Left colon (tissue), 2 donors: ENCODE measurements around the gene BLMH. TPM values are rescaled to one million over a fixed set of nuclear protein-coding genes. Genes with fewer than 3 reads are reported as not detected.

Experiments used
- ATAC-seq: fragments of 200-7000 bp; cut with Tn5 transposase; one replicate; pipeline ENCODE4 v1.9.1; 2020; ENCODE audit warnings: mild to moderate bottlenecking, moderate library complexity
- DNase-seq, 2 donors: peaks; one replicate each; pipeline ENCODE4 v3.0.0-alpha.2; 2020
- intact Hi-C, 2 donors: fragments of 100-400 bp; cut with DNase I in 1 of 2; cut with micrococcal nuclease in 1 of 2; formaldehyde crosslinking; loops; one replicate each; pipeline versions ENCODE4 v1.11.2 to v1.14.0; 2022; cut with DNase I, micrococcal nuclease
- long read RNA-seq: library from polyadenylated mRNA; unstranded; transcript quantifications from one replicate; pipeline ENCODE4 v2.0.0, GENCODE V29; 2021
- total RNA-seq, 2 donors: library from RNA; stranded (reverse); fragmentation: NEBNext Ultra II Directional; extraction: Animal tissue kit (Norgen Biotek cat#: 25700); gene quantifications; one replicate each; pipeline ENCODE4 v1.2.1, GENCODE V29; 2021
- donor health status: DM: no; HTN: no; CAD: no.
- donor health status: DM: yes; HTN: yes; CAD: no.

BLMH gene, protein sequence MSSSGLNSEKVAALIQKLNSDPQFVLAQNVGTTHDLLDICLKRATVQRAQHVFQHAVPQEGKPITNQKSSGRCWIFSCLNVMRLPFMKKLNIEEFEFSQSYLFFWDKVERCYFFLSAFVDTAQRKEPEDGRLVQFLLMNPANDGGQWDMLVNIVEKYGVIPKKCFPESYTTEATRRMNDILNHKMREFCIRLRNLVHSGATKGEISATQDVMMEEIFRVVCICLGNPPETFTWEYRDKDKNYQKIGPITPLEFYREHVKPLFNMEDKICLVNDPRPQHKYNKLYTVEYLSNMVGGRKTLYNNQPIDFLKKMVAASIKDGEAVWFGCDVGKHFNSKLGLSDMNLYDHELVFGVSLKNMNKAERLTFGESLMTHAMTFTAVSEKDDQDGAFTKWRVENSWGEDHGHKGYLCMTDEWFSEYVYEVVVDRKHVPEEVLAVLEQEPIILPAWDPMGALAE
- 10 to 100 TPM; 17.7 to 18.8 TPM for total RNA-seq
- long read RNA-seq, transcript BLMH-201 (12 exons, 2,365 nt) = major isoform, 34 of 38 reads
- long read RNA-seq, partial matches to known transcripts = 2 of 38 reads
- long read RNA-seq, other reads (novel, unspliced or antisense) = 2 of 38 reads

GRCh38 chr17:30291543-30292285 lies at the start of gene BLMH:
TSS of gene BLMH (minus strand) at chr17:30291944. CDS start at chr17:30291819, 125 bp downstream.
- peak; percentile 91 for ATAC-seq
- DNase-seq = peak; percentile 71 to 84
- intact Hi-C loops = no loop called here

- intact Hi-C loops = no loop called here
- DNase-seq (no peak), ATAC-seq (no peak)
Measured at GRCh38 chr17:30340801-30341356, 49.1 kb upstream of the BLMH start.

DNA sequence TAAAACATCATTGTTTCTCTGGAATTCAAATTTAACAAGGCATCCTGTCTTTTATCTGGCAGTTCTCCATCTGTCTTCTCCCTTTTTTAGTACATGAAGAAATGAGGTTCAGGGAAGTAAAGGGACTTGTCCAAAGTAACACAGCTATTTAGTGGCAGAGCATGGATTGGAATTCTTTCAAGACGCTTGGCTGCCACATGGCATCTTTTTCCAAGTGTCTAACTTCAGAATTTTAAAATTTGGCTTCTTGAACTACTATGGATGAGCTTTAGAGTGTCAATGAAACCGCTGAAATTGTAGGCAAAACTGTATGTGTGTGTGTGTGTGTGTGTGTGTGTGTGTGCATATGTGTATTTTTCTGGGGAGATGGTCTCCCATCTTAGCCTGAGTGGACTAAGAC lies 47.3 kb upstream of the BLMH start:
- intact Hi-C loops = loop anchor here in 1 of 2 donors (10.0 kb wide), 1 partner anchor 234 kb away; no protein-coding TSS in a partner anchor
- ATAC-seq (no peak), DNase-seq (no peak)

GRCh38 chr17:30337393-30337999 lies 45.8 kb upstream of the BLMH start:
- intact Hi-C loops = loop anchor here in 1 of 2 donors (10.0 kb wide), 1 partner anchor 233 kb away; no protein-coding TSS in a partner anchor
- ATAC-seq = peak; percentile 8
- DNase-seq = no peak

DNA sequence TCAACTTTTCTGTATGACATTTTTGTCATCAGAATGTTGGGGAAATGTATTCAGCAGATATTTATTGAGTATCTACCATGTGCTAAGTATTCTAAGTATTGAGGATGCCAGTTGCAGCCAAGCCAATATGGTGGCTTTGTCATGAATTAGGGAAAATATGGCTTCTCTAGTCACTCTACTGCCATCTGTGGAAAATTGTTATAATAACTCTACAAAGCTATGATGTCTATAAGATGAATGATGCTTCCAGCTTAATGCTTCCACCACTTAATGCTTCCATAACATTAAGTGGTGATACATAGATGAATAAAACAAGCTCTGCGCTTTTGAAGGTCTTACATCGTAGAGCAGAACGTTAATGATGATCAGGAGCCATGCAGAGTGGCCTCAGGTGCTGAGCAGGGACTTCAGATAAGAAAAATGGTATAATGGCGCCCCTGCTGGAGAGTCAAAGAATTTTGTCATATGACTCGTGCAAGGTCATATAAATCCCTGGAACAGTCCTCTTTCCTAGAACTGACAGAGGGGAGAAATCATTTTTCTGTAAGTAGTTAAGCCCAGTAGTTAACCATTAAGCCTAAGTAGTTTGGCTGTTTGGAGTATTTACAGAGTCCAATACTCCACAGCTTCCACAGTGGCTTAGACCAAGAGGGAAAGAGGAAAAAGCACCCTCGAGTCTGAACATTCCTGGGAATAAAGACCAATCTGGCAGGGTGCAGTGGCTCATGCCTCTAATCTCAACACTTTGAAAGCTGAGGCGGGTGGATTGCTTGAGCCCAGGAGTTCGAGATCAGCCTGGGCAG lies 44.8 kb upstream of the BLMH start:
- intact Hi-C loops = loop anchor here in 1 of 2 donors (10.0 kb wide), 1 partner anchor 232 kb away; no protein-coding TSS in a partner anchor
- ATAC-seq (peak; percentile 70), DNase-seq (peak; percentile 39 to 60)

DNA sequence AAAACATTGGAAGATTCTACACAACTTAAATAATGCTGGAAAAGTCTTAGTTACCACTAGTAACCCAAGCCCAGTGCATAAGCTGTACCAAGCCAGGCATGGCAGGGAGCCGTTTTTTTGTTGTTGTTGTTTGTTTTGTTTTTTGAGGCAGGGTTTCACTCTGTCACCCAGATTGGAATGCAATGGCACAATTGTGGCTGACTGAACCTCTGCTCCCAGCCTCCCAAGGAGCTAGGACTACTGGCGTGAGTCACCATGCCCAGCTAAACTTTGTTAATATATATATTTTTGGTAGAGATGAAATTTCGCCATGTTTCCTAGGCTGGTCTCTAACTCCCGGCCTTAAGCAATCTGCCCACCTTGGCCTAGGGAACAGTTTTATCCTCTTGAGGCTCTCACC lies 42.7 kb upstream of the BLMH start:
- intact Hi-C loops = loop anchor here in 1 of 2 donors (10.0 kb wide), 1 partner anchor 230 kb away; no protein-coding TSS in a partner anchor
- ATAC-seq (no peak), DNase-seq (no peak)

DNA sequence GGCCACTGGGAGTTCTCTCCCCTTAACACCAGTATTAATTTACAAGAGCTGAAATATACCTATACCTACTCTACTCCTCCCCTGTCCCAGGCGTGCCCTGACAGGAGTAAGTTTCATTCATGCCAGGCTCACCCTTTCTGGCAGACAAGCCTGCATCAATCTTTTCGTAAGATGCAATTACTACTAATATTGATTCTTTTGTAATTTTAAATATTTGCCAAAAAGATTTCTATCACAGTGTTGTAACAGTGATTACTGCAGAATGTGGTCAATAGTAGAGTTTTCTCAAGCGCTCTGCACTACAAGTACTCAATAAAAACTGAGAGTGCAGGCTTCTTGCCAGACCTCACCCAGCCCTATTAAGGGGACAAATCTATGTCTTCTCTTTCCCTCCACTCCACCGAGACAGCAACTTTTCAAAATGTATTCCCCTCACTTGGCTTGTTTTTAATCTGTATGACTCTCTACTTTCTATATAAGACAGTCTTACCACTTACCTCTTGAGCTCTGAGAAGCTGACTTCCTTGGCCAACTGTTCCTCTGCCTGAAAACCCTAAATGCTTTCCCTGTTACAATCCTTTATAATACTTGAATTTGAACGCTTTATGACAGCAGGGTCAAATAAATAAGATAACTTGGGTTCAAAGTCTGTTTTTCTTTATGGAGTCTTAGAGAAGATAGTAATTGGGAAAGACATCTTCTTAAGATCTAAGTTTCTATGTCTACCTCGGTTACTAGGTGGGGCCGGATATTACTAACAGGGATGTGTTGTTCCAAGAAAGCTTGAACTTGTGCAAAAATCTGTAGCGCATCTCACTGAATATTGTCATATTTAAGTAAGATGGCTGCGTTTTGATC lies 42.0 kb upstream of the BLMH start, which contains the start of gene TMIGD1:
TSS of gene TMIGD1 (minus strand) at position 555 of the 858 bp plus-strand sequence. CDS start 1,924 bp downstream, outside the sequence.
- intact Hi-C loops = loop anchor here in 1 of 2 donors (10.0 kb wide), 1 partner anchor 229 kb away; no protein-coding TSS in a partner anchor
- ATAC-seq (peak; percentile 30), DNase-seq (no peak)

- intact Hi-C loops = loop anchor here in 1 of 2 donors (10.0 kb wide), 1 partner anchor 227 kb away; no protein-coding TSS in a partner anchor
- DNase-seq (no peak), ATAC-seq (peak; percentile 68)
Measured at GRCh38 chr17:30332057-30332542, 40.4 kb upstream of the BLMH start.

DNA sequence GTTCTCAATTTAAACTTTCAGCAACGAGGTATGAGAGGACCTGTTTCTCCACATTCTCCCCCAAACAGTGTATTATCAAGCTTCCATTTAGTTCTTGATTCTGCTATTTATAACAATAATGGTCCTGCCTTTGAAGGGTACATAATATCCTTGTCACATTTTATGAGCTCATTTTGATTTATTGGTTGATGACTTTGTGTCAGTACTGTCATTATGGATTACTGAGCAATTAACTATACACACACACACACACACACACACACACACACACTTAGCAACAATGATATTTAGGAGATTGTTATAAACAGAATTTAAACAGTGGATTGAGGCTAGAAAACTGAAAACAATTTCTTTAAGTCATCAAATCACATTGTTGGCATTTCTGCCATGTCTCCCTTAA lies 35.1 kb upstream of the BLMH start:
- ATAC-seq = peak; percentile 63
- no peak for DNase-seq
- intact Hi-C loops = no loop called here

DNA sequence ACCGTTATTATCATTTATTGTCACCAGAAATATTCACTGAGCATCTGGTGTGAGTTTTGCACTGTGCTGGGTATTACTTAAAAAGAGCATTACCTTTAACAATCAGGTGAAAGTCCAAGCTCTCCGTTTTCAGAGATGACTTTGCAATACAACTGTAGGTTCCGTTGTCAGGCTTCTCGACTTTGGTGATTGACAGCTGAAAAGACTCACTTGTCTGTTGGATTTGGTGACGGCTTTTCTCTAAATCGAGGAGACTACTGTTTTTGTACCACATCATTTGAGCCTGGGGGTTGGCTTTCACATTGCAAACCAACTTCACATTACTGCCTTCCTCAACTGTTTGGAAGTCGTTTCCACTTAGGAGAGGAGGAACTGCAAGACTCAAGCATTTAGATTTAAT lies 33.0 kb upstream of the BLMH start:
- DNase-seq (no peak), ATAC-seq (no peak)
- intact Hi-C loops = no loop called here

- DNase-seq (peak in 1 of 2 donors; percentile 34), ATAC-seq (peak; percentile 54)
- intact Hi-C loops = no loop called here
Measured at GRCh38 chr17:30323895-30324319, 32.2 kb upstream of the BLMH start.

DNA sequence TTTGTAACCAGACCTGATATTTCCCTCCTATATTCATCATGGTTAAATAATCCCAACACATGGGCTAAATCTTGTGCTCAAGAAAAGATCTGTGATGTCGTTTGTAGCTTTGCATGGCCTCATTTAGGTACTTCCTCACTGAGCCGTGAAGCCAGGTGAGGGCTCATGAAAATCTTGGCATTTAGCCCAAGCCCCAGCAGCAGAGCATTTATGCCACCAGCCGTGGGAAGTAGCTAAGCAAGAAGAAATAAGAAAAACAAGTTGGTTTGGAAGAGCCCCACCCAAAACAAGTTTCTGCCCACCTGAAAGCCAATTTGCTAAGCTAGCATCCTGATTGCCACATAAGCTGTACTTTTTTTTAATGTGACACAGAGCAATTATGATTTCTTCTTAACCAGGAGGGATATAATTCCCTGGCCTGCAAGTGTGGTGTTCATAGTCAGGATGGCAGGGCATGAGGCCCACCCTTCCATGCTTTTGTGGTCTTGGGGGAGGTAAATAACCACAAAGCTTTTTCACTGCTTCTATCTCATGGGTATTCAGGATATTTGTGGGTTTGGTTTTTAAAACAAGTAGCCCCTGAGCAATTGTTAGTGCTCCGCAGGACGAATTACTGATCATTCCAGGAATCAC lies 31.6 kb upstream of the BLMH start:
- ATAC-seq (peak; percentile 34), DNase-seq (no peak)
- intact Hi-C loops = no loop called here

- intact Hi-C loops = no loop called here
- DNase-seq (no peak), ATAC-seq (no peak)
Measured at GRCh38 chr17:30321314-30321713, 29.6 kb upstream of the BLMH start.

GRCh38 chr17:30318155-30318554 lies 26.4 kb upstream of the BLMH start:
- no peak for ATAC-seq
- no peak for DNase-seq
- intact Hi-C loops = no loop called here

DNA sequence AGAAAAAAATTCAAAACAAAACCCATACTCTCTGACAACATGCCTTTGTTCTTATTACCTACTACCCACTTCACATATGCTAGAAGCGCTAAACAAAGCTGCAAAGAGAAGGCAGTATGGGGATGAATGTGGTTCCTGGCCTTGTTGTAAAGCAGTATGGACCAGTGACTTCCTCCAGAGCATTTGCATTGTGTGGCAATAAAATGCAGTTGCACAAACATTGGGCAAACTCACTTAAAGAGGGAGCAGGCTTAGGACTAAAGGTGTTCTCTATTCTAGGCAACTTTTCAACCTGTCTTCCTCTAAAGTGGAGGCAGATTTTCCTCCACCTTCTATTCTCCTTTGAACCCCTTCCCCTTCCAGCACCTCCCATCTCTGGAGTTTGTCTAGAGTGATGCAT lies 25.0 kb upstream of the BLMH start:
- DNase-seq = peak in 1 of 2 donors; percentile 28

DNA sequence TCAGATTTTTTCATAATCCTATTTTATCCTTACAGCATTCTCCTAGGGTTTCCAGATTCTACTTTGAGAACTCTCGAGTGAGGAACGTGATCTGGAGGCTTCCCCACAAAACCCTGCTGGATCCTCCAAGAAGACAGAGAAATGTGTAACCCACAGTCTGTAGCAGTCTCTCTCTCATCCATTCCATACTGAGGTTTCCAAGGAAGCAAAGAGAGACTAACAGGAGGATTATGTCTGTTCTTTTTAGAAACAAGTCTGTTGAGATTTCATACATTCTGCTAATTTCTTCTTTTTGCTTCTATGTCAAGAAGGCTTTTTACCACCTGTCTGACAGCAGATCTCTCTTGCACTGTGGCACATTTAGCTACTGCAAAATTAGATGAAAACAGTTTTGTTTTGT lies 23.4 kb upstream of the BLMH start:
- intact Hi-C loops = no loop called here
- no peak for DNase-seq
- ATAC-seq = no peak

More for the DNA sequence above, 25.0 kb upstream of the BLMH start:
- peak; percentile 76 for ATAC-seq
- intact Hi-C loops = no loop called here
